NCI-H226 (cell line): ENCODE results near the gene MYADM.

Experiments used
- DNase-seq: peaks from one replicate; pipeline ENCODE4 v3.0.0-alpha.2; 2015

The MYADM gene

GRCh38 chr19:53916004-53916403, 48.3 kb downstream of the MYADM start:
- no peak for DNase-seq

- no peak for DNase-seq
Observed at GRCh38 chr19:53917356-53917755, 49.7 kb downstream of the MYADM start.
